Measurements from ENCODE around the gene ANAPC10. TPM values are rescaled to one million over a fixed set of nuclear protein-coding genes. Genes with fewer than 3 reads are reported as not detected.

Gene ANAPC10
- total and polyA plus RNA-seq, 2 of the 4 experiments (the other 2 are of a cell fraction) = 17.1 to 22.4 TPM

GRCh38 chr4:145132511-145133098 lies 34.6 kb upstream of the ANAPC10 start:
- no peak overlapping the region for H2AK9ac ChIP-seq (replicated peaks; ENCODE audit: low read depth, low read length, poor library complexity)
- peak overlapping the region; percentile 54; the same call in 1 of the 2 replicates for H4K5ac ChIP-seq (ENCODE audit: low read depth, low read length)
- WGBS, 2 experiments (ENCODE audit: extremely low coverage in 2 of 2, insufficient read length in 1 of 2) = 81% methylated on average over 2 of the region's 5 CpGs; no CpG with 5 or more reads in 1 of the 2 experiments
- H3K9ac ChIP-seq (ENCODE audit: low read depth, low read length) = no peak overlapping the region
- no peak overlapping the region for H3K27ac ChIP-seq (ENCODE audit: insufficient read depth, low read length)
- H3K27me3 ChIP-seq (ENCODE audit: control insufficient read depth, insufficient read depth, low read length) = no peaks in the 10 kb centered on the region
- no peaks in the 10 kb centered on the region for H4K20me1 ChIP-seq (ENCODE audit: insufficient read depth, low read length)
- dilution Hi-C loops (cut with HindIII; ENCODE audit: low sequenced_read_pairs, unreplicated experiment) = no loop called here
- peaks cover 10% of the 10 kb centered on the region; the same call in 1 of the 2 replicates for H3K4me1 ChIP-seq (ENCODE audit: control insufficient read depth, insufficient read depth, low read length)
- H3K36me3 ChIP-seq (ENCODE audit: control insufficient read depth, insufficient read depth, low read length) = peaks cover 5% of the 10 kb centered on the region; the same call in 1 of the 2 replicates
- no peak overlapping the region for H4K91ac ChIP-seq (ENCODE audit: insufficient read depth, low read depth, low read length)
- no peak overlapping the region for H3K4me2 ChIP-seq (ENCODE audit: low read depth, low read length)
- in situ Hi-C loops (cut with MboI; ENCODE audit: low sequenced_read_pairs) = no loop called here
- H3K18ac ChIP-seq (ENCODE audit: low read depth, low read length) = no peak overlapping the region; the same call in 1 of the 2 replicates
- ChIA-PET POLR2A (ENCODE audit: unreplicated experiment) (no interaction called here), CTCF (interaction anchor here (0.6 to 1.4 kb wide), 3 partner anchors 9 to 1626 kb away, joined by 3 read pairs; no protein-coding TSS in a partner anchor)
- ATAC-seq (ENCODE audit: low read depth) = no peak
- peak overlapping the region; percentile 33; the same call in 1 of the 2 replicates for H3K23ac ChIP-seq (ENCODE audit: low read depth, low read length)
- peak; percentile 26 for DNase-seq
- no peak overlapping the region for H3K56ac ChIP-seq (ENCODE audit: extremely low read depth, insufficient read depth, low read length)
- H3K9me3 ChIP-seq (ENCODE audit: control insufficient read depth, insufficient read depth, low read length) = no peaks in the 10 kb centered on the region
- H3K14ac ChIP-seq (replicated peaks; ENCODE audit: low read depth, low read length) = no peak overlapping the region
- no peak overlapping the region for H2AFZ ChIP-seq (replicated peaks; ENCODE audit: low read length, poor library complexity)
- H2BK120ac ChIP-seq (ENCODE audit: low read depth, low read length) = no peak overlapping the region
- intact Hi-C loops (cut with micrococcal nuclease) = no loop called here
- H2AK5ac ChIP-seq (ENCODE audit: low read depth, low read length) = no peak overlapping the region
- H4K8ac ChIP-seq (ENCODE audit: low read depth in 2 of 2, low read length in 2 of 2) = no peak overlapping the region
- H3K4me3 ChIP-seq (ENCODE audit: insufficient read depth, low read depth, low read length) = no peak overlapping the region
- peaks cover 1 to 11% of the 10 kb centered on the region in 2 experiments; a peak in 2 of 4 replicates for H3K79me1 ChIP-seq (ENCODE audit: low read depth in 1 of 2, low read length in 2 of 2)
- H2BK15ac ChIP-seq (ENCODE audit: low read depth, low read length) = no peak overlapping the region
- no TSS peak for BruUV-seq (replicated peaks)
- H2BK20ac ChIP-seq (ENCODE audit: low read depth, low read length) = no peak overlapping the region
- no peak overlapping the region for H3K4ac ChIP-seq (ENCODE audit: low read depth, low read length)
- no peak for TF ChIP-seq MXI1 (IDR thresholded peaks at IDR 0.05; ENCODE audit: borderline replicate concordance, low read depth, low read length)
- no peak for TF ChIP-seq SMC3 (IDR thresholded peaks at IDR 0.05; ENCODE audit: low read depth, low read length)
- no peak for TF ChIP-seq CEBPB (IDR thresholded peaks at IDR 0.05; ENCODE audit: low read depth, low read length)
- no peak for TF ChIP-seq BHLHE40 (IDR thresholded peaks at IDR 0.05; ENCODE audit: low read depth, low read length)
- TF ChIP-seq, protein P1, sequence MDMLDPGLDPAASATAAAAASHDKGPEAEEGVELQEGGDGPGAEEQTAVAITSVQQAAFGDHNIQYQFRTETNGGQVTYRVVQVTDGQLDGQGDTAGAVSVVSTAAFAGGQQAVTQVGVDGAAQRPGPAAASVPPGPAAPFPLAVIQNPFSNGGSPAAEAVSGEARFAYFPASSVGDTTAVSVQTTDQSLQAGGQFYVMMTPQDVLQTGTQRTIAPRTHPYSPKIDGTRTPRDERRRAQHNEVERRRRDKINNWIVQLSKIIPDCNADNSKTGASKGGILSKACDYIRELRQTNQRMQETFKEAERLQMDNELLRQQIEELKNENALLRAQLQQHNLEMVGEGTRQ (IDR thresholded peaks at IDR 0.05; ENCODE audit: low read depth, low read length) = no peak
- no peak for TF ChIP-seq POLR2A (IDR thresholded peaks at IDR 0.05; ENCODE audit: low read depth, low read length)
- no peak for TF ChIP-seq RAD21 (IDR thresholded peaks at IDR 0.05; ENCODE audit: low read length)
- no peak for TF ChIP-seq RCOR1 (IDR thresholded peaks at IDR 0.05; ENCODE audit: insufficient replicate concordance, low read length)
- TF ChIP-seq CTCF (conservative IDR thresholded peaks at IDR 0.05; ENCODE audit: low read depth, low read length) = no peak
- TF ChIP-seq MAZ (IDR thresholded peaks at IDR 0.05; ENCODE audit: borderline replicate concordance, low read depth, low read length) = no peak
- peak overlapping the region; percentile 63 for H2BK5ac ChIP-seq (ENCODE audit: low read depth, low read length, poor library complexity, severe bottlenecking)
- H3K9me1 ChIP-seq (ENCODE audit: insufficient read depth, low read length) = 0 out of 2 replicates have a peak, but pooled peaks cover 6% of the 10 kb centered on the region

Measured in IMR-90 (cell line).